ENCODE data around the gene ARHGDIA.
A peak's percentile ranks its signal among the peaks of the same experiment; 100 is the strongest.

ARHGDIA gene

DNA sequence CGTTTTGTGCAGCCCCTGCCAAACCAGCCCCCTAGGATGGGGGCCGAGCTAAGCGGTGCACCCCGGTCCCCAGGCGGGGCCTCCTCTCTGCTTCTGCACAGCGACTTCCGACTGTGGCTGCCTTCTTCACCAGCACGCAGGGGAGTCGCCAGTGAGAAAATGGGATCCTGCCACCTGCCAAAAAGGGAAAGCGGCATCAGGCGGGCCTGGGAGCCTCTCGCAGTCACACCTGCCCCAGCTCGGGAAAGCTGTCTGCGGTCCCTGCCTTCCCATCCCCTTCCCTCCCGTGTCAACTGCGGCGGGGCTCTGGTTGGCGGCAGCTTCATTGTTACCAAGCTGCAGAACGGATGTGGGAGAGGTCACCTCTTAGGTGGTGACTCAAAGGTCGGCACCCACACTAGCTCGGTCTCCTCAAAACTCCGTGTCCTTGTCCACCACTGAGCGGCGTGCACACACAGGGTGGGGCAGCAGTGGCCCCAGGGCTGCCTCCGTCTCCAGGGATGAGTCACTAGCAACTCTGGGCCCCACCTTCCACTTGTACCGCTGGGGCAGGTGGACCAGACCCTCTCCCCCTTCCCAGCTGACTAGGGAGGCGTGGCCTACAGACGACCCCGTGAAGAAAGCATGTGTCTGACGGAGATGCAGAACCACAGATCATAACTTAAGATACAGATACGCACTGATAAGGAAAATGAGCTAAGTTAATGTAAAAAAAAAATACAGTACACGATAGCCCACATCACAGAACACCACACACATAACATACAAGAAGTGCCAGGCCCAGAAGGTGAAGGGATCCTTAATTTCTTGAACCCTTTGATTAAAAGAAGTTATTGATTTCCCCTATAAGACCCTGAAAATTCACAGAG is 41.5 kb upstream of the ARHGDIA start:
- Histone ChIP-seq H3K4ac (ENCODE audit: low read depth in 1 of 2, low read length in 2 of 2) (no peak overlapping the region), H3K79me1 (replicated peaks; ENCODE audit: low read length, poor library complexity, severe bottlenecking) (peaks cover 41% of the 10 kb centered on the region), H2BK120ac (ENCODE audit: low read depth, low read length) (no peak overlapping the region), H3K4me1 (ENCODE audit: control insufficient read depth, insufficient read depth, low read depth, low read length) (peaks cover 21% of the 10 kb centered on the region), H4K91ac (ENCODE audit: low read length) (no peak overlapping the region), H3K18ac (ENCODE audit: low read depth in 1 of 2, low read length in 2 of 2) (no peak overlapping the region), H3K4me3 (ENCODE audit: insufficient read depth in 1 of 2, low read depth in 1 of 2, low read length in 2 of 2) (no peak overlapping the region), H2AFZ (ENCODE audit: low read depth, low read length) (no peak overlapping the region), H2BK5ac (ENCODE audit: low read depth, low read length, poor library complexity, severe bottlenecking) (no peak overlapping the region), H3K36me3 (ENCODE audit: control insufficient read depth in 1 of 2, insufficient read depth in 2 of 2, low read depth in 1 of 2, low read length in 2 of 2) (peaks cover 51 to 60% of the 10 kb centered on the region in 2 experiments), H2BK12ac (ENCODE audit: low read length in 2 of 2) (peak overlapping the region in 1 of 2 experiments; percentile 18), H3K9ac (ENCODE audit: low read length) (no peak overlapping the region), H3K14ac (ENCODE audit: low read length in 2 of 2) (no peak overlapping the region), H3K9me3 (ENCODE audit: control insufficient read depth, low read length) (no peaks in the 10 kb centered on the region), H2BK15ac (ENCODE audit: low read depth, poor library complexity, severe bottlenecking) (no peak overlapping the region), H3K4me2 (ENCODE audit: low read length, poor library complexity, severe bottlenecking) (no peak overlapping the region), H2AK5ac (ENCODE audit: low read length, severe bottlenecking) (no peak overlapping the region), H3K27ac (ENCODE audit: low read length, poor library complexity, severe bottlenecking) (no peak overlapping the region), H3K27me3 (ENCODE audit: control insufficient read depth in 1 of 2, insufficient read depth in 1 of 2, low read length in 2 of 2) (no peaks in the 10 kb centered on the region), H4K8ac (ENCODE audit: low read length) (no peak overlapping the region), H3K23ac (ENCODE audit: low read length in 2 of 2) (no peak overlapping the region)
- WGBS, result 90% methylated on average over 26 of the region's 32 CpGs
- no peak for DNase-seq

GRCh38 chr17:81911969-81912368 is 40.8 kb upstream of the ARHGDIA start:
- no peak overlapping the region for H2BK5ac ChIP-seq (ENCODE audit: low read depth, low read length, poor library complexity, severe bottlenecking)
- peaks cover 20% of the 10 kb centered on the region for H3K4me1 ChIP-seq (ENCODE audit: control insufficient read depth, insufficient read depth, low read depth, low read length)
- no peaks in the 10 kb centered on the region for H3K27me3 ChIP-seq (ENCODE audit: control insufficient read depth in 1 of 2, insufficient read depth in 1 of 2, low read length in 2 of 2)
- no peaks in the 10 kb centered on the region for H3K9me3 ChIP-seq (ENCODE audit: control insufficient read depth, low read length)
- WGBS, result 98% methylated on average over 16 of the region's 19 CpGs
- H3K23ac ChIP-seq (ENCODE audit: low read length in 2 of 2), result no peak overlapping the region
- no peak overlapping the region for H3K4ac ChIP-seq (ENCODE audit: low read depth in 1 of 2, low read length in 2 of 2)
- H2AFZ ChIP-seq (ENCODE audit: low read depth, low read length), result no peak overlapping the region
- H2BK15ac ChIP-seq (ENCODE audit: low read depth, poor library complexity, severe bottlenecking), result no peak overlapping the region
- H2BK12ac ChIP-seq (ENCODE audit: low read length in 2 of 2), result no peak overlapping the region
- no peak for DNase-seq
- no peak overlapping the region for H3K4me2 ChIP-seq (ENCODE audit: low read length, poor library complexity, severe bottlenecking)
- no peak overlapping the region for H3K18ac ChIP-seq (ENCODE audit: low read depth in 1 of 2, low read length in 2 of 2)
- H3K79me1 ChIP-seq (replicated peaks; ENCODE audit: low read length, poor library complexity, severe bottlenecking), result peaks cover 40% of the 10 kb centered on the region
- no peak overlapping the region for H3K4me3 ChIP-seq (ENCODE audit: insufficient read depth in 1 of 2, low read depth in 1 of 2, low read length in 2 of 2)
- no peak overlapping the region for H3K14ac ChIP-seq (ENCODE audit: low read length in 2 of 2)
- H2AK5ac ChIP-seq (ENCODE audit: low read length, severe bottlenecking), result no peak overlapping the region
- H4K91ac ChIP-seq (ENCODE audit: low read length), result no peak overlapping the region
- no peak overlapping the region for H4K8ac ChIP-seq (ENCODE audit: low read length)
- no peak overlapping the region for H3K9ac ChIP-seq (ENCODE audit: low read length)
- H3K36me3 ChIP-seq (ENCODE audit: control insufficient read depth in 1 of 2, insufficient read depth in 2 of 2, low read depth in 1 of 2, low read length in 2 of 2), result peaks cover 58 to 67% of the 10 kb centered on the region in 2 experiments
- no peak overlapping the region for H2BK120ac ChIP-seq (ENCODE audit: low read depth, low read length)
- H3K27ac ChIP-seq (ENCODE audit: low read length, poor library complexity, severe bottlenecking), result no peak overlapping the region

GRCh38 chr17:81911277-81911961 is 40.3 kb upstream of the ARHGDIA start, which contains the start of gene PCYT2:
TSS of gene PCYT2 (minus strand) at chr17:81911399. CDS start at chr17:81911355, 44 bp downstream.
- H2BK12ac ChIP-seq (ENCODE audit: low read length in 2 of 2), result peak within 1 kb of the TSS in 1 of 2 experiments; percentile 19
- H3K27me3 ChIP-seq (ENCODE audit: control insufficient read depth in 1 of 2, insufficient read depth in 1 of 2, low read length in 2 of 2), result no peaks in the 10 kb centered on the region
- H3K14ac ChIP-seq (ENCODE audit: low read length in 2 of 2), result peak within 1 kb of the TSS in 1 of 2 experiments; percentile 81
- no peak within 1 kb of the TSS for H2AK5ac ChIP-seq (ENCODE audit: low read length, severe bottlenecking)
- peak within 1 kb of the TSS; percentile 75 to 89 for H3K4me3 ChIP-seq (ENCODE audit: insufficient read depth in 1 of 2, low read depth in 1 of 2, low read length in 2 of 2)
- WGBS, result 25% methylated on average over 29 of the region's 84 CpGs
- H4K91ac ChIP-seq (ENCODE audit: low read length), result peak within 1 kb of the TSS; percentile 7
- no peak within 1 kb of the TSS for H2BK15ac ChIP-seq (ENCODE audit: low read depth, poor library complexity, severe bottlenecking)
- H3K4me1 ChIP-seq (ENCODE audit: control insufficient read depth, insufficient read depth, low read depth, low read length), result peaks cover 18% of the 10 kb centered on the region
- peak; percentile 84 for DNase-seq
- peak within 1 kb of the TSS; percentile 21 for H2AFZ ChIP-seq (ENCODE audit: low read depth, low read length)
- peak within 1 kb of the TSS; percentile 57 to 76 for H3K18ac ChIP-seq (ENCODE audit: low read depth in 1 of 2, low read length in 2 of 2)
- H3K27ac ChIP-seq (ENCODE audit: low read length, poor library complexity, severe bottlenecking), result no peak within 1 kb of the TSS
- peaks cover 40% of the 10 kb centered on the region for H3K79me1 ChIP-seq (replicated peaks; ENCODE audit: low read length, poor library complexity, severe bottlenecking)
- peak within 1 kb of the TSS in 1 of 2 experiments; percentile 94 for H3K23ac ChIP-seq (ENCODE audit: low read length in 2 of 2)
- H2BK5ac ChIP-seq (ENCODE audit: low read depth, low read length, poor library complexity, severe bottlenecking), result no peak within 1 kb of the TSS
- H3K36me3 ChIP-seq (ENCODE audit: control insufficient read depth in 1 of 2, insufficient read depth in 2 of 2, low read depth in 1 of 2, low read length in 2 of 2), result peaks cover 62 to 73% of the 10 kb centered on the region in 2 experiments
- peak within 1 kb of the TSS; percentile 89 for H3K9ac ChIP-seq (ENCODE audit: low read length)
- peak within 1 kb of the TSS; percentile 94 for H3K4me2 ChIP-seq (ENCODE audit: low read length, poor library complexity, severe bottlenecking)
- no peak within 1 kb of the TSS for H2BK120ac ChIP-seq (ENCODE audit: low read depth, low read length)
- no peaks in the 10 kb centered on the region for H3K9me3 ChIP-seq (ENCODE audit: control insufficient read depth, low read length)
- no peak within 1 kb of the TSS for H4K8ac ChIP-seq (ENCODE audit: low read length)
- H3K4ac ChIP-seq (ENCODE audit: low read depth in 1 of 2, low read length in 2 of 2), result peak within 1 kb of the TSS; percentile 15 to 61

GRCh38 chr17:81910840-81911276 is 39.7 kb upstream of the ARHGDIA start:
- Histone ChIP-seq H3K27me3 (ENCODE audit: control insufficient read depth in 1 of 2, insufficient read depth in 1 of 2, low read length in 2 of 2) (no peaks in the 10 kb centered on the region), H4K8ac (ENCODE audit: low read length) (no peak overlapping the region)
- under 1% methylated on average over 26 of the region's 55 CpGs for WGBS

More at GRCh38 chr17:81910840-81911276, 39.7 kb upstream of the ARHGDIA start:
- Histone ChIP-seq H3K18ac (ENCODE audit: low read depth in 1 of 2, low read length in 2 of 2) (peak overlapping the region; percentile 57 to 76), H3K27ac (ENCODE audit: low read length, poor library complexity, severe bottlenecking) (no peak overlapping the region), H3K4me1 (ENCODE audit: control insufficient read depth, insufficient read depth, low read depth, low read length) (peaks cover 18% of the 10 kb centered on the region), H2BK5ac (ENCODE audit: low read depth, low read length, poor library complexity, severe bottlenecking) (no peak overlapping the region), H3K36me3 (ENCODE audit: control insufficient read depth in 1 of 2, insufficient read depth in 2 of 2, low read depth in 1 of 2, low read length in 2 of 2) (peaks cover 65 to 77% of the 10 kb centered on the region in 2 experiments), H3K23ac (ENCODE audit: low read length in 2 of 2) (peak overlapping the region in 1 of 2 experiments; percentile 94), H2BK15ac (ENCODE audit: low read depth, poor library complexity, severe bottlenecking) (no peak overlapping the region), H3K9ac (ENCODE audit: low read length) (peak overlapping the region; percentile 89), H3K4me3 (ENCODE audit: insufficient read depth in 1 of 2, low read depth in 1 of 2, low read length in 2 of 2) (peak overlapping the region; percentile 75 to 89), H3K4ac (ENCODE audit: low read depth in 1 of 2, low read length in 2 of 2) (peak overlapping the region in 1 of 2 experiments; percentile 61), H4K91ac (ENCODE audit: low read length) (no peak overlapping the region), H2BK12ac (ENCODE audit: low read length in 2 of 2) (peak overlapping the region in 1 of 2 experiments; percentile 19), H2BK120ac (ENCODE audit: low read depth, low read length) (no peak overlapping the region), H3K14ac (ENCODE audit: low read length in 2 of 2) (peak overlapping the region in 1 of 2 experiments; percentile 81), H3K79me1 (replicated peaks; ENCODE audit: low read length, poor library complexity, severe bottlenecking) (peaks cover 37% of the 10 kb centered on the region), H3K9me3 (ENCODE audit: control insufficient read depth, low read length) (no peaks in the 10 kb centered on the region), H3K4me2 (ENCODE audit: low read length, poor library complexity, severe bottlenecking) (peak overlapping the region; percentile 94), H2AK5ac (ENCODE audit: low read length, severe bottlenecking) (no peak overlapping the region), H2AFZ (ENCODE audit: low read depth, low read length) (peak overlapping the region; percentile 21)
- DNase-seq, result no peak

Data from mesenchymal stem cell (in vitro differentiated cells and primary cell).